ENCODE results near the gene VPS16.

The VPS16 gene

DNA sequence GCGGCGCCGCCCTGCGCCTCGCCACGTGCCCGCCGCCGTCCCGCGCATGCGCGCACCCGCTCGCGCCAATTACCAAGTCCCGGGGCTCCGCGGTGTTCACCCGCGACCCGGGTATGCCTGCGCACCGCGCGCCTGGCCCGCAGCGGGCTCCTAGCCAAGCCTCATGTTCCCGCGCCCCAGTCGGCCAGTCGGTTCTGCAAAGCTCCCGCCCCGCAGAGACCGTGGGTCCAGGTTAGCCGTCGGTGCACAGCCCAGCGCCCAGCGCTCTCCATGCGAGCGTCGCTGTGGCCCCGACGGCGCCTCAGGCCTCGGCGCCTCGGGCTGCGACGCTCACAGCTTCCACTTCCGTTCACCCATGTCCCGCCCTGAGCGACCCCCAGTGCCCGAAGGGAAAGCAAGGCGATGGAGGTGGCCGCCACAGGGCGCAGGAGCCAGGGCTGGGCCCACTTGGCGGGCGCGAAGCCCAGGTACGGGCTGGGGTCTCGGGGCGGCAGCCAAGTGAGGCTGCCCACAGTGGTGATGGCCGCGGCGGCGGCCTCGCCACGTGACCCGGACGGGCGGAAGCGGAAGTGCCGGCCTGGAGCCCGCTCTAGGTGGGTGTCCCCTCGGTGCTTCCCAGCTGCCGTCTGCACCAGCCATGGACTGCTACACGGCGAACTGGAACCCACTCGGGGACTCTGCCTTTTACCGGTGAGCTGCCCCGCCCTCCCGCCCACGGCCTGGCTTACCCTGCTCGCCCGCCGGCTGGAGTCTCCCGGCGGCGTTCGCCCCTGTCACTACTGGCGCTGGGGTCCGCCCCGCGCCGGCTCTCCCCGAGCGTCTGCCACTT, at the start of gene VPS16, which contains the start of gene PCED1A:
TSS of gene VPS16 (plus strand) at position 608 of the 829 bp plus-strand sequence. CDS start at position 638, 30 bp downstream.
TSS of gene PCED1A (minus strand) at position 518 of the 829 bp plus-strand sequence. CDS start 743 bp downstream, outside the sequence.
- DNase-seq (ENCODE audit: low read depth), result peak; percentile 91
- peak within 1 kb of the TSS; percentile 85 for H3K4me3 ChIP-seq (ENCODE audit: low read depth, low read length)
- TF ChIP-seq, protein P1, sequence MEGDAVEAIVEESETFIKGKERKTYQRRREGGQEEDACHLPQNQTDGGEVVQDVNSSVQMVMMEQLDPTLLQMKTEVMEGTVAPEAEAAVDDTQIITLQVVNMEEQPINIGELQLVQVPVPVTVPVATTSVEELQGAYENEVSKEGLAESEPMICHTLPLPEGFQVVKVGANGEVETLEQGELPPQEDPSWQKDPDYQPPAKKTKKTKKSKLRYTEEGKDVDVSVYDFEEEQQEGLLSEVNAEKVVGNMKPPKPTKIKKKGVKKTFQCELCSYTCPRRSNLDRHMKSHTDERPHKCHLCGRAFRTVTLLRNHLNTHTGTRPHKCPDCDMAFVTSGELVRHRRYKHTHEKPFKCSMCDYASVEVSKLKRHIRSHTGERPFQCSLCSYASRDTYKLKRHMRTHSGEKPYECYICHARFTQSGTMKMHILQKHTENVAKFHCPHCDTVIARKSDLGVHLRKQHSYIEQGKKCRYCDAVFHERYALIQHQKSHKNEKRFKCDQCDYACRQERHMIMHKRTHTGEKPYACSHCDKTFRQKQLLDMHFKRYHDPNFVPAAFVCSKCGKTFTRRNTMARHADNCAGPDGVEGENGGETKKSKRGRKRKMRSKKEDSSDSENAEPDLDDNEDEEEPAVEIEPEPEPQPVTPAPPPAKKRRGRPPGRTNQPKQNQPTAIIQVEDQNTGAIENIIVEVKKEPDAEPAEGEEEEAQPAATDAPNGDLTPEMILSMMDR (IDR thresholded peaks at IDR 0.05; ENCODE audit: low read depth, low read length), result no peak
- TF ChIP-seq MYC (IDR thresholded peaks at IDR 0.05; ENCODE audit: low read depth, low read length), result peak; percentile 98
- peak; percentile 72 for TF ChIP-seq POLR2A (IDR thresholded peaks at IDR 0.05; ENCODE audit: extremely low read depth, insufficient read length)
- TF ChIP-seq, protein P2, sequence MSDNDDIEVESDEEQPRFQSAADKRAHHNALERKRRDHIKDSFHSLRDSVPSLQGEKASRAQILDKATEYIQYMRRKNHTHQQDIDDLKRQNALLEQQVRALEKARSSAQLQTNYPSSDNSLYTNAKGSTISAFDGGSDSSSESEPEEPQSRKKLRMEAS (IDR thresholded peaks at IDR 0.05; ENCODE audit: low read depth, low read length), result peak; percentile 99

DNA sequence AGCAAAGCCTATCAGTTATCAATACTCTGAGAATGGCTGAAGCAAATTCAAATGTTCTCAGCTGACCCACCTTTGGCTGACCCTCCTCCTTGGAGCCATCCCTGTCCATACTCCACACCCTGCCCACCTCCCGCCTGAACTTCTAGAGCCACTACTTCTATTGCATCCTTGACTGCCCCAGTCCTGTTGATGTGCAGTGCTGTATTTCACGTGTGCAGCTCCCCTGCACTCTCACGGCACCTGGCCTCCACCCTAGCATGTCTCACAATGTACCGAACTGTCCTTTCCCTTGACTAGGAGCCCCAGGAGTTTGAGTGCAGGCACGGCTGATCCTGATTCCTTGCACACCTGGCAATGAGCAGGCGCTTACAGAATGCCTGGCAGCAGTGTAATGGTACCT, 47.1 kb upstream of the VPS16 start:
- no peak overlapping the region for H3K4me3 ChIP-seq (ENCODE audit: low read depth, low read length)
- no peak for DNase-seq (ENCODE audit: low read depth)
- TF ChIP-seq, protein P1 (IDR thresholded peaks at IDR 0.05; ENCODE audit: low read depth, low read length), result no peak
- TF ChIP-seq POLR2A (IDR thresholded peaks at IDR 0.05; ENCODE audit: extremely low read depth, insufficient read length) (no peak), MYC (IDR thresholded peaks at IDR 0.05; ENCODE audit: low read depth, low read length) (no peak)
- TF ChIP-seq, protein P2 (IDR thresholded peaks at IDR 0.05; ENCODE audit: low read depth, low read length), result no peak

DNA sequence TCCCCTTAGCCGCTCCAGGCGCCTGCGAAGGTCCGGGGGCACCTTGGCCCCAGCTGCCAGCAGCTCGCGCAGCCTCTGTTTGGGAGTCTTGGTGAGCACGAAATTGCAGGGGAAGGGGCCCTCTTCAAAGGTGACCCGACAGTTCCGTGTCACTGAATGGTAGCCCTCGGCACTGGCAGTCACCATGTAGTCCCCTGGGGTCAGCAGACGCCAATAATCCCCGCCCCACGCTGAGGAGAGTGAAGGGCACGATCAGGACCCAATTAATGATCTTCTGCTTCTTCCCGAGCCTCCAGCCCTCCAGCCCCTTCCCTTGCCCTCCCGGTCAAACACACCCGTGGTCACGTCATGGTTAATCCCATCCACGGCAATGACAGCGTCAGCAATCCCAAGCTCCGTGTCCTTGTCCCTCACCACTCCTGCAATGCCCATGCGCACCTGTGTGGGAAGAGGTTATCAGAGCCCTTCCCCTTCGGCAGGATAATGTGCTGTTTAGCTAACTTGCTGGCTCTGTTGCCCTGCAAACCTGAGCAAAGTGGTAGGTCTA, 46.3 kb upstream of the VPS16 start:
- TF ChIP-seq, protein P1 (IDR thresholded peaks at IDR 0.05; ENCODE audit: low read depth, low read length), result no peak
- TF ChIP-seq, protein P2 (IDR thresholded peaks at IDR 0.05; ENCODE audit: low read depth, low read length), result no peak
- TF ChIP-seq MYC (IDR thresholded peaks at IDR 0.05; ENCODE audit: low read depth, low read length) (no peak), POLR2A (IDR thresholded peaks at IDR 0.05; ENCODE audit: extremely low read depth, insufficient read length) (no peak)
- DNase-seq (ENCODE audit: low read depth), result no peak
- no peak overlapping the region for H3K4me3 ChIP-seq (ENCODE audit: low read depth, low read length)

DNA sequence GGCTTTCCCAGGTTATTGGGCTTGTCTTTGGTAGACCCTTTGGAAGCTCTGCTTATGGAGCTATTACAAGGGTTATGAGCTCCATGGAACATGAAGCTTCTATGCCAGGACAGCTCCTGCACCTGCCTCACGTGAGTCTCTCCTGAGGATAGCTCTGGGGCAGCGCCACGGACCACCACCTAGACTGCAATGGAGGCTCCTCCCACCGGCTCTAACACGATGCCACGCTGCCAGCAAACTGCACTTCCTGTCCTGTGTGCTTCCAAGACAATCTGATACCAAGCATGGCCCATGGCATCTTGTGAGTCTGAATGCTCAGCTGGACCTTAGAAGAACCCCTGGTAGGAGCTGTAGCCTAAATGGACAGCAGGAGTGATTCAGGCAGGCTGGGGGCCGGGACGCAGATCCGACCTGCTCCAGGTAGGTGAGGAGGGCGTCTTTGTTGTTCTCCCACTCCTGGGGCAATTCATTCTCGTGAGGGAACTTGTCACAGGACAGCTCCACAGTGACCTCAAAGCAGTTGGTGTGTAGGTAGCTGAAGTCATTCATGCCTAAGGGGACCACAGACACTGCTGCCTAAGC, 45.6 kb upstream of the VPS16 start:
- DNase-seq (ENCODE audit: low read depth), result no peak
- TF ChIP-seq, protein P2 (IDR thresholded peaks at IDR 0.05; ENCODE audit: low read depth, low read length), result no peak
- no peak for TF ChIP-seq MYC (IDR thresholded peaks at IDR 0.05; ENCODE audit: low read depth, low read length)
- TF ChIP-seq, protein P1 (IDR thresholded peaks at IDR 0.05; ENCODE audit: low read depth, low read length), result no peak
- no peak for TF ChIP-seq POLR2A (IDR thresholded peaks at IDR 0.05; ENCODE audit: extremely low read depth, insufficient read length)
- no peak overlapping the region for H3K4me3 ChIP-seq (ENCODE audit: low read depth, low read length)

DNA sequence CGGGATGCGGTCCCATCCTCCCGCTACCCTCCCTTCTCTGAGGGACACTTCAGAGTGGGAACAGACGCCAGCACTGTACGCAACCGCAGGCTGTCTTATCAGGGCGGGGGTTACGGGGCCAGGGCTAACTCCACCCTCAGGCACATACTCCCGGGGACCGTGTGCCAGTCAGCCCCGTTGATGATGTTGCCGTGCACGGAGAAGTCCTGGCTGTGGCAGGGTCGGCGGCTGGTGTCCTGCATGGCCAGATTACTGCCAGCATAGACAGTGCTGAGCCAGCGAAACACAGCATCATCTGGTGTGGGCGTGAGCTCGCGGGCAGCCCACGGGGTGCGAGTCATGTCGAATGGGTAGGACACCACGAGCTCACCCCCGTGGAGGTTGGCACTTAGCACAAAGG, 45.1 kb upstream of the VPS16 start:
- no peak overlapping the region for H3K4me3 ChIP-seq (ENCODE audit: low read depth, low read length)
- peak; percentile 25 for DNase-seq (ENCODE audit: low read depth)
- TF ChIP-seq, protein P1 (IDR thresholded peaks at IDR 0.05; ENCODE audit: low read depth, low read length), result no peak
- TF ChIP-seq, protein P2 (IDR thresholded peaks at IDR 0.05; ENCODE audit: low read depth, low read length), result no peak
- no peak for TF ChIP-seq POLR2A (IDR thresholded peaks at IDR 0.05; ENCODE audit: extremely low read depth, insufficient read length)
- no peak for TF ChIP-seq MYC (IDR thresholded peaks at IDR 0.05; ENCODE audit: low read depth, low read length)
